Neural progenitor cell (in vitro differentiated cells): ENCODE results near the gene GUCY1B1. TPM values are rescaled to one million over a fixed set of nuclear protein-coding genes. Genes with fewer than 3 reads are reported as not detected.

Experiments
- DNase-seq: peaks from one replicate; pipeline ENCODE4 v3.0.0-alpha.2; 2016; ENCODE audit warnings: low spot score
- H2AFZ ChIP-seq: fragments of 200-600 bp; sonication (generic); replicated peaks from 2 replicates; pipeline ENCODE4 v1.6.1; 2016; ENCODE audit warnings: antibody characterized with exemption
- H3F3A ChIP-seq: fragments of 200-600 bp; sonication (generic); 2 replicates; pipeline ENCODE4 v1.6.1; 2016; ENCODE audit warnings: antibody characterized with exemption, low read depth
- H3K27ac ChIP-seq: fragments of 200-600 bp; sonication (generic); 2 replicates; pipeline ENCODE4 v1.5.1; 2016; ENCODE audit warnings: mild to moderate bottlenecking
- H3K27me3 ChIP-seq: fragments of 200-600 bp; sonication (generic); 2 replicates; pipeline ENCODE4 v1.6.1; 2016; ENCODE audit warnings: mild to moderate bottlenecking, moderate library complexity
- H3K36me3 ChIP-seq: fragments of 200-600 bp; sonication (generic); 2 replicates; pipeline ENCODE4 v1.5.1; 2016
- H3K4me1 ChIP-seq: fragments of 200-600 bp; sonication (generic); 2 replicates; pipeline ENCODE4 v1.6.1; 2016; ENCODE audit warnings: mixed run types
- H3K4me2 ChIP-seq: fragments of 200-600 bp; sonication (generic); 2 replicates; pipeline ENCODE4 v1.6.1; 2016
- H3K4me3 ChIP-seq: fragments of 200-600 bp; sonication (generic); 2 replicates; pipeline ENCODE4 v1.5.1; 2016
- H3K79me2 ChIP-seq: fragments of 200-600 bp; sonication (generic); 2 replicates; pipeline ENCODE4 v1.6.1; 2016; ENCODE audit warnings: low read depth
- H3K9ac ChIP-seq: fragments of 200-600 bp; sonication (generic); 2 replicates; pipeline ENCODE4 v1.6.1; 2016
- H3K9me3 ChIP-seq: fragments of 200-600 bp; sonication (generic); 2 replicates; pipeline ENCODE4 v1.5.1; 2016; ENCODE audit warnings: low read depth
- H4K20me1 ChIP-seq: fragments of 200-600 bp; sonication (generic); 2 replicates; pipeline ENCODE4 v1.6.1; 2016; ENCODE audit warnings: low read depth
- H3K27ac Mint-ChIP-seq: 3 replicates; pipeline ENCODE4 v1.8.0; 2021; ENCODE audit warnings: mixed read lengths
- H3K27me3 Mint-ChIP-seq: 2 replicates; pipeline ENCODE4 v1.8.0; 2022; ENCODE audit warnings: low read depth, mild to moderate bottlenecking, inconsistent platforms, moderate library complexity, mixed read lengths; ENCODE audit not compliant: insufficient read depth
- H3K36me3 Mint-ChIP-seq: 3 replicates; pipeline ENCODE4 v1.8.0; 2021; ENCODE audit warnings: mixed read lengths
- H3K4me1 Mint-ChIP-seq: 3 replicates; pipeline ENCODE4 v1.8.0; 2021; ENCODE audit warnings: mixed read lengths
- H3K4me3 Mint-ChIP-seq: 3 replicates; pipeline ENCODE4 v1.8.0; 2021; ENCODE audit warnings: mild to moderate bottlenecking, moderate library complexity, mixed read lengths
- H3K9me3 Mint-ChIP-seq: 3 replicates; pipeline ENCODE4 v1.8.0; 2020; ENCODE audit warnings: mixed read lengths
- CTCF ChIP-seq: fragments of 200-600 bp; sonication (generic); IDR thresholded peaks from 2 replicates; pipeline ENCODE4 v1.5.1; 2017; ENCODE audit warnings: antibody characterized with exemption, mild to moderate bottlenecking
- EZH2 ChIP-seq: fragments of 200-600 bp; sonication (generic); IDR thresholded peaks from 2 replicates; pipeline ENCODE4 v1.6.1; 2017; ENCODE audit warnings: antibody characterized with exemption, mild to moderate bottlenecking, moderate library complexity
- EZH2phosphoT487 ChIP-seq: fragments of 200-600 bp; sonication (generic); IDR thresholded peaks from 2 replicates; pipeline ENCODE4 v1.6.1; 2017; ENCODE audit warnings: antibody characterized with exemption
- total RNA-seq: library from RNA; depleted of rRNA; stranded (reverse); fragments of >200 nt; gene quantifications from 2 replicates; pipeline ENCODE4 v1.2.3, GENCODE V29; 2015; ENCODE audit warnings: low replicate concordance

The GUCY1B1 gene
- total RNA-seq, 1 donor from 2014 or later = 10.9 TPM

DNA sequence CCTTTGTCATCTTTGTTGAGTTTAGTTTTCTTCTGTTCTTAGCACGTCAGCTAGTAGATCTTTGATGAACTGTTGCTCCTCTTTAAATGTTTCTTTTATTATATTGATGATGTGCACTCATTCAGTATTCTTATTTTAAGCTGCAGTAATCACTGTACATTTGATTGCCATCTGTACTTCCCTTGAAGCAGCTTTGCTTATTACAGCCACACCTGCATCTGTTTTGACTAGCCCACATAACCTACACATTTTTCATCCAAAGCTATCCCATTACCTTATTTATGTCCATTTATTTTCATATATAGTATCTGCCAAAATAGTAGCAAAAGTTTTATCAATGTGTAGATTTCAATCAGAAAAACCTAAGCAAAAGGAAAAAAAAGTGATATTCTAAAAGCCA, 23.9 kb upstream of the GUCY1B1 start:
- H3K4me1 ChIP-seq = no peaks in the 10 kb centered on the region
- H3K4me3 ChIP-seq = no peak overlapping the region
- no peak overlapping the region for H3K27ac Mint-ChIP-seq
- H3K9me3 Mint-ChIP-seq = no peaks in the 10 kb centered on the region
- no peak overlapping the region for H3K4me2 ChIP-seq
- no peaks in the 10 kb centered on the region for H3K36me3 Mint-ChIP-seq
- H3K4me3 Mint-ChIP-seq = no peak overlapping the region
- no peaks in the 10 kb centered on the region for H3K79me2 ChIP-seq
- no peak overlapping the region for H3K9ac ChIP-seq
- H3F3A ChIP-seq = no peaks in the 10 kb centered on the region
- no peaks in the 10 kb centered on the region for H3K9me3 ChIP-seq
- peaks cover 3% of the 10 kb centered on the region for H3K27me3 Mint-ChIP-seq
- H3K27me3 ChIP-seq = no peaks in the 10 kb centered on the region
- H4K20me1 ChIP-seq = no peaks in the 10 kb centered on the region
- DNase-seq = no peak
- no peaks in the 10 kb centered on the region for H3K36me3 ChIP-seq
- no peak for TF ChIP-seq CTCF
- no peak for TF ChIP-seq EZH2phosphoT487
- H3K4me1 Mint-ChIP-seq = no peaks in the 10 kb centered on the region
- H2AFZ ChIP-seq = no peak overlapping the region
- no peak overlapping the region for H3K27ac ChIP-seq

DNA sequence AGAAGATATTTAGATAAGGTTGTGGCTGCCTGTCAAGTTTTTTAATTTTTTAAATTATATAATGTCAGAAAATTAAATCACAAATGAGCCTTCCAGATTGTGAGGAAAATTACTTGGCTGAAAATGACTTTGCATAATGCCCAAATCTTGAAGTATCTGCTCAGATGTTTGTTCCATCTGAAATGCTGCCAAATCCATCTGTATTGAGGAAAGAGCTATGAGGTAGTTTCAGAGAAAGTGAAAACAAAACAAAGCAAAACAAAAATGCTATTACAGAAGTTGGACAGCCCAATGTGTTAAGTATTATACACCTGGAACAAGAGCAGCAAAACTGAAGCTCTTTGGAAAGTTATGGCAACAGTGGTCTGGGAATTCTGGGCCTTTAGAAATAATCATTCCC, 23.3 kb upstream of the GUCY1B1 start:
- H3K36me3 Mint-ChIP-seq = no peaks in the 10 kb centered on the region
- H3K4me2 ChIP-seq = no peak overlapping the region

DNA sequence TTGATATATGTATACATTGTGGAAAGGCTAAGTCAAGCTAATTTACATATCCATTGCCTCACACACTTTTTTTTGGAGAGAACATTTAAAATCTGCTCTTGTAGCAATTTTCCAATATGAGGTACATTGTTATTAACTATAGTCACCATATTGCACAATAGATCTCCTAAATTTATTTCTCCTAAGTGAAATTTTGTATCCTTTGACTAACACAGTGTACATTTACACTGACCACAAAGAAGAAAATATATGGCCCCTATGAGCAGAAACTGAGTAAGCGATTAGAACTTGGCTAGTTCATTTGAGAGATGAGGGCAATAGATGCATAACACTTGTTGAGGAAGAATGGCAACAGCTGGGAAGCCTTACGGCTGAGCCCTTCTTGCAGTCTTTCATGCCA, 20.3 kb upstream of the GUCY1B1 start:
- Histone ChIP-seq H3K79me2 (no peaks in the 10 kb centered on the region), H4K20me1 (no peaks in the 10 kb centered on the region), H3K27ac (no peak overlapping the region), H3K4me1 (no peaks in the 10 kb centered on the region), H3K9ac (no peak overlapping the region), H2AFZ (no peak overlapping the region), H3K4me2 (no peak overlapping the region), H3K36me3 (no peaks in the 10 kb centered on the region), H3K9me3 (no peaks in the 10 kb centered on the region), H3K4me3 (no peak overlapping the region), H3F3A (no peaks in the 10 kb centered on the region), H3K27me3 (no peaks in the 10 kb centered on the region)
- no peak for DNase-seq
- H3K9me3 Mint-ChIP-seq = no peaks in the 10 kb centered on the region
- H3K27me3 Mint-ChIP-seq = no peaks in the 10 kb centered on the region
- no peak overlapping the region for H3K4me3 Mint-ChIP-seq
- H3K4me1 Mint-ChIP-seq = no peaks in the 10 kb centered on the region
- H3K36me3 Mint-ChIP-seq = no peaks in the 10 kb centered on the region
- no peak overlapping the region for H3K27ac Mint-ChIP-seq
- TF ChIP-seq EZH2phosphoT487 (no peak), CTCF (no peak), EZH2 (no peak)

More for the DNA sequence above, 23.3 kb upstream of the GUCY1B1 start:
- Histone ChIP-seq H3K36me3 (no peaks in the 10 kb centered on the region), H3K4me1 (no peaks in the 10 kb centered on the region), H3K79me2 (no peaks in the 10 kb centered on the region), H2AFZ (no peak overlapping the region), H4K20me1 (no peaks in the 10 kb centered on the region), H3K9me3 (no peaks in the 10 kb centered on the region), H3K9ac (no peak overlapping the region), H3K4me3 (no peak overlapping the region), H3F3A (no peaks in the 10 kb centered on the region), H3K27ac (no peak overlapping the region), H3K27me3 (no peaks in the 10 kb centered on the region)
- no peak overlapping the region for H3K4me3 Mint-ChIP-seq
- H3K27ac Mint-ChIP-seq = no peak overlapping the region
- H3K9me3 Mint-ChIP-seq = no peaks in the 10 kb centered on the region
- H3K27me3 Mint-ChIP-seq = peaks cover 3% of the 10 kb centered on the region
- TF ChIP-seq CTCF (no peak), EZH2 (no peak), EZH2phosphoT487 (no peak)
- no peak for DNase-seq
- no peaks in the 10 kb centered on the region for H3K4me1 Mint-ChIP-seq

- H3K4me3 ChIP-seq = no peak overlapping the region
- no peaks in the 10 kb centered on the region for H3K4me1 ChIP-seq
Measured at GRCh38 chr4:155741546-155741945, 17.3 kb upstream of the GUCY1B1 start.

More at GRCh38 chr4:155741546-155741945, 17.3 kb upstream of the GUCY1B1 start:
- H3K4me3 Mint-ChIP-seq = no peak overlapping the region
- DNase-seq = no peak
- Histone ChIP-seq H2AFZ (no peak overlapping the region), H3K27ac (no peak overlapping the region), H4K20me1 (no peaks in the 10 kb centered on the region), H3K9ac (no peak overlapping the region), H3F3A (no peaks in the 10 kb centered on the region), H3K27me3 (no peaks in the 10 kb centered on the region), H3K9me3 (no peaks in the 10 kb centered on the region), H3K4me2 (no peak overlapping the region), H3K36me3 (no peaks in the 10 kb centered on the region), H3K79me2 (no peaks in the 10 kb centered on the region)
- H3K27me3 Mint-ChIP-seq = no peaks in the 10 kb centered on the region
- no peaks in the 10 kb centered on the region for H3K4me1 Mint-ChIP-seq
- H3K27ac Mint-ChIP-seq = no peak overlapping the region
- no peaks in the 10 kb centered on the region for H3K36me3 Mint-ChIP-seq
- no peaks in the 10 kb centered on the region for H3K9me3 Mint-ChIP-seq
- no peak for TF ChIP-seq EZH2
- no peak for TF ChIP-seq CTCF
- TF ChIP-seq EZH2phosphoT487 = no peak
